Measurements from ENCODE around the gene LCP1.
"Not testable (repeated sequence)": the region's sequence is repeated elsewhere in the genome, so short reads cannot be mapped to it uniquely, and the experiment has no call there.

Gene LCP1

DNA sequence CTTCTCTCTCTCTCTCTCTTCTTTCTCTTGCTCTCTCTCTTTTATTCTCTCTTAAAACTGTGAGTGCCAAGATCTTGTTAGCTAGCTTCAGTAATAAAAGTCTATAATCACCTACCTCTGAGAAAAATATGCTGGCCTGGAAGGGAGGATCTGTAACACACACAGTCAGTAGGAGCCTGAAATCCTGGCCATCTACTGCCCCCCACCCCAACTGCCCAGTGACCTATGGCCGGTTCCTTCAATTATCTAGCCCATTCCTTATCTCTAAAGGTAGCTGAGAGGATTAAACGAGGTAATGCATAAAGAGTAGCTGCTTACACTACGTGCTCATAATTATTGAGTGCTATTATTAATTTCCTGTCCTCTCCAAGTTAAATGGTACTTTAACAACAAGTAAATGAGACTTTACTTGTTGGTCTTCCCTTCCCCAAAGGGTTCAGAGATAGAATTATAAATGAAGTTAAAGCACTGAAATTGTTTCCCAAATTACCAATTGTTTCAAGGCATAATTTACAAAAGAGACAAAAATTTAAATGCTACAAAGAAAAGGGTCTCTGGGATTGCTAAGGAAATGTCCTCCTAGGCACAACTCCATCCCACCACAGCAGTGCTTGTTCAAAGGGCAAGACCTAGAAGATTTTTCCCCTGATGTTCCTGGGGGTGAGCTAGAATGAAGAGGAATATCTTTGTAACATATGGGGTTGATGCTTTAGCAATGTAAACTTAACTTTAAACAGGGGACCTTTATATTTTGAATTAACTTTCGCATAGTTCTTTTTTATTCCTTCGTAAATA, 1.8 kb downstream of the LCP1 start:
- peak; percentile 12 for DNase-seq

GRCh38 chr13:46179491-46179908, 2.5 kb downstream of the LCP1 start:
- peak; percentile 80 for DNase-seq

- no peak for DNase-seq
Measured at GRCh38 chr13:46178821-46179220, 3.2 kb downstream of the LCP1 start.

GRCh38 chr13:46178143-46178542, 3.8 kb downstream of the LCP1 start:
- DNase-seq: no peak

- DNase-seq: peak; percentile 58
Measured at GRCh38 chr13:46176756-46177155, 5.2 kb downstream of the LCP1 start.

- DNase-seq: peak; percentile 63
Measured at GRCh38 chr13:46173656-46174055, 8.3 kb downstream of the LCP1 start.

DNA sequence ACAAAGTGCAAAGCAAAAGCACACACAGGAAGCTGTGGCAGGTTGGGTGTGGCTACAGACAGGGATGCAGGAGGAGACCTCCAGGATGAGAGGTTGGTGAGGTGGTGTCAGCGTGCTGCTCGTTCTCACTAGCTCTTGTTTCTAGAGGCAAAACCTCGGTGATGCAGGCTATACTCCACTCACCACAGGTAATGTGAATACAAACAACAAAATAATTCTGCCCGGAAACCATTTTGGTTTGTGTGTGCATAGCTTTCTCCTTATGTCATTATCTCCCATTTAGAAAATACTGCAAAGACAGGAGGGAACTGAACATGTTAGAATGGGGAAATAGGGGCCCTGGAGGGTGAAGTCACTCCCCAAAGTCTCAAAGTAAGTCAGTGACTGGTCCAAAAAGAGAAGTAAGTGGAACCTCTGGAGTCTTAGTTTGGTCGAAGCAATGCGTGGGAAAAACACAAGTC, 9.4 kb downstream of the LCP1 start:
- peak; percentile 73 for DNase-seq

- no peak for DNase-seq
Measured at GRCh38 chr13:46171739-46172138, 10.2 kb downstream of the LCP1 start.

DNA sequence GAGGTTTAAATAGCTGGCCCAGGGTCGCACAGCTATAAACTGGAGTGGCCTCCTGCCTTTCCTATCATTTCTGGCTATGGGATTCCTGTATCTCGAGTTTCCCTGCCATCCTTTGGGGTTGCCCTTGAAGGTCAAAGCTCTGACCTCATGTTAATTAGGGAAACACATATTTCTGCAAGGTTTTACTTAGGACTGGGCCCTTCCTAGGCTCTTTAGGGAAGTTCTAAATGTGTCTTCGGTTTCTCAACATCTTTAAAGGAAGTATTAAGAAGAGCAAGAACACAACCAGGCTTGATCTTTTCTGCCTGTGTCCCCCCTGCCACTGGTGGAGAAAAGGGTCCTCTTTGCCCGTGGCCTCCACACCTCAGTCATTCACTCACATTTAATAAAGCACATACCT, 10.8 kb downstream of the LCP1 start:
- no peak for DNase-seq

DNA sequence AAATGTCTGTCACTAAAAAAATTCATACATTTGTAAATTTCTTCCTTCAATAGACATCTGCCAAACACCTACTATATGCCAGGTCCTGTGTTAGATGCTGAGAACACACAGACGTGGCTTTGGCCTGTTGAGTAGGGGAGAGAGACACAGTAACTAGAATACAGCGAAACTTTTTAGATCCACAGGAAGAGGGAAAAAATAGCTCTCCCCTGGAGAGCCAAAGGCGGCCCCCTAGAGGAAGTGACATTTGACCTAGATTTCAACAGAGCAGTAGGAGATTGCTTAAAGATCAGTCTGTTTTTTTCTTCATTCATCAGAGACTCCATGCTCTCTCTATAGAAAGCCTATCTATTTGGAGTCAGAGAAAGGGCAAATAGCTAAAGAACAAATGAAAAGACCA, 11.3 kb downstream of the LCP1 start:
- DNase-seq: peak; percentile 66

DNA sequence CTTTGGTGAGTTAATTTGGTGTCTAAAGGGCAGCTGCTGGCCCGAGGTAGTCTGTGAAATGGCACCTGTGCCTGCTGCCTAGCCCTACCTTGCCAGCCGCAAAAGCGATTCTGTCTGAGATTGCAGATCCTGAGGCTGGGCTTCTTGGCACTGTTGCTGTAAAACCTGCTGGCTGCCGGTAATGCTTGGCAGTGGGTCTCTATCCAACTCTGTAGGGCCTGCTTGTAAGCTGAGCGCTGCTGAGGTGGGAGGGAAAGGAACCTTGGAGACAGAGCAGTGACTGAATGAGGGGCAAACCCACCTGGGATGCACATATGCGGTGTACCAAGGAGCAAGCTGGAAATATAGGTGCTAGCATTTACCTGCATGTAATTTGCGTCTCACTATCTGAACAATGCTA, 11.7 kb downstream of the LCP1 start:
- no peak for DNase-seq

GRCh38 chr13:46169758-46170157, 12.2 kb downstream of the LCP1 start:
- DNase-seq: no peak

DNA sequence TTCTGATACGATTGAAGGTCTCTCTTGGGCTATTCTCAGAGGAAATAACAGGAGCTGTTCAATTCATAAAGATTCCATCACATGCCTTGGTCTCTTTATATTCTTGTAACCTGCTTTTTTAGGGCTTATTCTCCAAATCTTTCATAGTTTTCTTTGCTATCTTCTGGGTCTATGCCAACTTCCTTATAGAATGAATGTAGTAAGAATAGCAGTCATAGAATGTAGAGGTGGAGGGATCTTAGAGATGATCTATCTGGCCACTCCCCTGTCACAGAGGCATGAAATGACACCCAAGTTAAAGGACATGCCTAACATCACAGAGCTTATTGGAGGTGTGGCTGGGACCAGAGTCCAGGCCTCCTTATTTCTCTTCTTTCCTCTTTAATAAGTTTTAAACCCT, 13.2 kb downstream of the LCP1 start:
- DNase-seq: no peak

GRCh38 chr13:46168341-46168740, 13.6 kb downstream of the LCP1 start:
- DNase-seq: peak; percentile 67

GRCh38 chr13:46166947-46167610, 14.9 kb downstream of the LCP1 start:
- no peak for DNase-seq

DNA sequence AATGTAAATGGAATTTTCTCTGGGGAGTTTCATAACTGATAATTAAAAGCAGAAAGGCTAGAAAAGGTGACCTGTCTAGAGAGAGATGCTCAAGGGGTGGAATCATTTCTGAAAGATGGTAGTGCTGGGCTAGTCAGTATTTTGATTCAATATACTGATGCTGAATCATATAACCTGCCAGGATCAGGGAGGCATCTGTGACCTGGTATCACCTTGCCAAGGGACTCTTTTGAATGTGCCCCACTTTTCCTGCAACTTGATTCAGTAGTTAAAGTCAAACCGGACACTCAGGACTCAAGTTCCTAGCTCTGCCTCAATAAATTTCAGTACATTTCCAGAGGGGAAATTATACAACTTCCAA, 15.8 kb downstream of the LCP1 start:
- DNase-seq: no peak

DNA sequence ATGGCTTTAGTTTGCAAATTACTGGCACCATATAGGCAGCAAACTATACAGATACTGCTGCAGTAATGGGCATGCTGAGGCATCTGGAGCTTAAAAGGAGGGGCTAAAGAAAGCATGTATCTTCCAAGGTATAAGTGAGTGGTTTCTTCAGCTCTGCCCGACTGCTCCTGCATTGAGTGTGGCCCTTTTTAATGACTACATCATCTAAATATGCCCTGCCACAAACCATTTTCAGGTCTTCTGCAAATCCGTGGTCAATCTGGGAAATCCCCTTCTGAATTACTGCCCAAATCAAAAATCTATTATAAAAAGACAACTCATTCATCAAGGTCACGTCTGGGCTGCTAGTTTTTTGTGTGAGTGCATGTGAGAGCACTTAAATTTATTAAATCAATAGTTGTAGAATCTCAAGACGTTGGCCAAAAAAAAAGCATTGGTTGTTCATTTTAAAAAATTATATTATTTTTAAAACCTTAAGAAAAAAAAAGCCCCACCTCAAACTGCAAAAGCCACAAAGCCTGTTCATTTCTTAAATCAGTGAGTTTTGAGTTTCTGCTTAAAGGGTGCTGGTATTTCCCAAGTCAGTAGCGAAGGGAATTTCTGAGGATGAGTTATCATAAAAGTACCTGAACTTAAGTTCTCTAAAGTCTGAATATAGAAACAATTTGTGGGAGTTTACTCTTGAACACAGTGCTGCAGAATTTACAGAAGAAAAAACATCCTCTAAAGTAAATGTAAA, 16.3 kb downstream of the LCP1 start:
- peak; percentile 65 for DNase-seq

- DNase-seq: no peak
Measured at GRCh38 chr13:46164661-46165060, 17.3 kb downstream of the LCP1 start.

DNA sequence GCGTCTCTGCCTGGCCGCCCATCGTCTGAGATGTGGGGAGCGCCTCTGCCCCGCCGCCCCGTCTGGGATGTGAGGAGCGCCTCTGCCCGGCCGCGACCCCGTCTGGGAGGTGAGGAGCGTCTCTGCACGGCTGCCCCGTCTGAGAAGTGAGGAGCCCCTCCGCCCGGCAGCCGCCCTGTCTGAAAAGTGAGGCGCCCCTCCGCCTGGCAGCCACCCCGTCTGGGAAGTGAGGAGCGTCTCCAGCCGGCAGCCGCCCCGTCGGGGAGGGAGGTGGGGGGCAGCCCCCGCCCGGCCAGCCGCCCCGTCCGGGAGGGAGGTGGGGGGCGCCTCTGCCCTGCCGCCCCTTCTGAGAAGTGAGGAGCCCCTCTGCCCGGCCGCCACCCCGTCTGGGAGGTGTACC, 19.2 kb downstream of the LCP1 start:
- not testable (repeated sequence) for DNase-seq

DNA sequence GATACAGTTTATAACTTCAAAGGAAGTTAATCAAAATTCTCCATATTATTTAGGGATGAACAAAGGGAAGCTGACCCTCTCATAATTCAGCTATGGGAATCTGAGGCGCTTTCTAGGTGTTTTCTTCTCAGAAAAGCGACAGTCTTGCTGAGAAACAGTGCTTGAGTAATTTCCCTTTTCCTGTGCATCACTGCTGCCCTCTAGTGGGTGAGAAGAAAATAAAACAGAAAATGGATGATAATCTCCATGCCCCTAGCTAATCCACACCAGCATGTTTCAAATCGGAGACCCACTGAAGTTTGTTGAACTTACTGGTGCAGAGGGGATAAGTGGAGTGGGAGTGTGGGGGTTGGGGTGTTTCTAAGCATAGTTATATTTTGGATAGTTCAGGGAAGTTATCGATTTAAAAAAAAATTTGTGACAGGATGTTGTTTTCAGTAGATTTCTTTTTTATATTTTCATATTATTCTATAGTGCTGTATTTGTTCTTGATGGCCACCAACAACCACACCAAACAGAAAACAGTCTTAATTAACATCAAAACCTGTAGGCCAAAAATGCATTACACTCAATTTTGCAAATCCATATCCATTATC, 21.4 kb downstream of the LCP1 start:
- DNase-seq: peak; percentile 85

- no peak for DNase-seq
Measured at GRCh38 chr13:46160065-46160464, 21.9 kb downstream of the LCP1 start.

DNA sequence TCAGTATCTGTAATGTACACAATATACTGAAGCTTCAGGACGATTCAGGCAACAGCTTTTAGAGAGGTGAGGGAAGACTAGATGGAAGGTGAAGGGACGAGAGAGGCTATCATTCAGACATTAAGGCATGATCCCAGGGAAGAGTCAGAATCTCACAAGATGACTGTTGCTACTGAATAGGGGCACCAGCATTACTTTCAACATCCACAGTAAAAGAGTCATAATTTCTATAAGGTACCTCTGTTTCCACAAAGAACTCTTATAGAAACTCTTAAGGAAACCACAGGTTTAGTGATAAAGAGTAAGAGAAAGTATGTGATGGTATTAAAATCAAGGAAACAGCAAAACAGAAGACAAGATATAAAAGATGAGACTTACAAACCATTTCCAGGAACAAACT, 23.0 kb downstream of the LCP1 start:
- DNase-seq: no peak

DNA sequence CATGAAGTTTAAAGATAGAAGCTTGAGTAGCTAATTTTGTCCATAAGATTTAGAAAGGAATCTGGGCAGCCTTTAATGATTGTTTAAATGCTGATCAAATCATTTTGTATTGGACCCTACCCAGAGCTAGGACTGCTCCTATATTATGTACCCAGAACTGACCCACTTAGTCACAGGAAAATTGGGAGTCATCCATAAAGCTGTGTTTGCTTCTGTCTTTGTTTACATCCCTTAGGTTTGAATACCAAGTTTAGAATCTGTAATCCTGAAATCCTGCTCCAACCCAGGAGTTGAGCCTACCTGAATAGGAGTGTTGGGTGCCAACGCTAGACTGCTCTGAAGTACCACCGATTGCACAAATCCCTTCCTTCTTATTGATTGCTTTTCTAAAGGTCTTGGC, 23.8 kb downstream of the LCP1 start:
- no peak for DNase-seq
